ENCODE data around the gene PDF. TPM values are rescaled to one million over a fixed set of nuclear protein-coding genes. Genes with fewer than 3 reads are reported as not detected.

Gene PDF
- total and polyA plus RNA-seq, 2 of the 13 experiments (the other 11 are each of a cell fraction or from before 2014, with no cell fraction given) = 12.4 to 48.8 TPM

GRCh38 chr16:69326172-69326873, 4.1 kb downstream of the PDF start (continued):
- TF ChIP-seq, protein P1, sequence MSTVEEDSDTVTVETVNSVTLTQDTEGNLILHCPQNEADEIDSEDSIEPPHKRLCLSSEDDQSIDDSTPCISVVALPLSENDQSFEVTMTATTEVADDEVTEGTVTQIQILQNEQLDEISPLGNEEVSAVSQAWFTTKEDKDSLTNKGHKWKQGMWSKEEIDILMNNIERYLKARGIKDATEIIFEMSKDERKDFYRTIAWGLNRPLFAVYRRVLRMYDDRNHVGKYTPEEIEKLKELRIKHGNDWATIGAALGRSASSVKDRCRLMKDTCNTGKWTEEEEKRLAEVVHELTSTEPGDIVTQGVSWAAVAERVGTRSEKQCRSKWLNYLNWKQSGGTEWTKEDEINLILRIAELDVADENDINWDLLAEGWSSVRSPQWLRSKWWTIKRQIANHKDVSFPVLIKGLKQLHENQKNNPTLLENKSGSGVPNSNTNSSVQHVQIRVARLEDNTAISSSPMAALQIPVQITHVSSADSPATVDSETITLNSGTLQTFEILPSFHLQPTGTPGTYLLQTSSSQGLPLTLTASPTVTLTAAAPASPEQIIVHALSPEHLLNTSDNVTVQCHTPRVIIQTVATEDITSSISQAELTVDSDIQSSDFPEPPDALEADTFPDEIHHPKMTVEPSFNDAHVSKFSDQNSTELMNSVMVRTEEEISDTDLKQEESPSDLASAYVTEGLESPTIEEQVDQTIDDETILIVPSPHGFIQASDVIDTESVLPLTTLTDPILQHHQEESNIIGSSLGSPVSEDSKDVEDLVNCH (CRISPR knock-in tag; IDR thresholded peaks at IDR 0.05) = no peak
- TF ChIP-seq HCFC1 (IDR thresholded peaks at IDR 0.05; ENCODE audit: low read depth, low read length) = no peak
- no peak for TF ChIP-seq FLYWCH1 (CRISPR knock-in tag; IDR thresholded peaks at IDR 0.05)
- TF ChIP-seq ZNF232 (CRISPR knock-in tag; IDR thresholded peaks at IDR 0.05; ENCODE audit: borderline replicate concordance) = peak; percentile 83; the same call in 1 of the 2 replicates
- TF ChIP-seq MIER2 (CRISPR knock-in tag; IDR thresholded peaks at IDR 0.05) = 0 out of 2 replicates have a peak, but pooled peaks have one; percentile 56
- no peak for TF ChIP-seq KLF11 (CRISPR knock-in tag; IDR thresholded peaks at IDR 0.05)
- TF ChIP-seq ZNF761 (CRISPR knock-in tag; conservative IDR thresholded peaks at IDR 0.05) = 0 out of 2 replicates have a peak, but pooled peaks have one; percentile 50
- no peak for TF ChIP-seq GATA4 (IDR thresholded peaks at IDR 0.05; ENCODE audit: borderline replicate concordance, low read depth)
- no peak for TF ChIP-seq AGO2 (optimal IDR thresholded peaks at IDR 0.05; ENCODE audit: low read depth, low read length)
- TF ChIP-seq ZNF687 (CRISPR knock-in tag; IDR thresholded peaks at IDR 0.05) = peak; percentile 34
- peak; percentile 83; the same call in 1 of the 2 replicates for TF ChIP-seq ZNF124 (CRISPR knock-in tag; IDR thresholded peaks at IDR 0.05)
- no peak for TF ChIP-seq KLF6 (CRISPR knock-in tag; IDR thresholded peaks at IDR 0.05)
- TF ChIP-seq WIZ (CRISPR knock-in tag; IDR thresholded peaks at IDR 0.05) = no peak; the same call in 1 of the 2 replicates
- peak; percentile 53; the same call in 1 of the 2 replicates for TF ChIP-seq NR2F6 (IDR thresholded peaks at IDR 0.05)
- TF ChIP-seq NR2F6 (CRISPR knock-in tag; IDR thresholded peaks at IDR 0.05) = peak; percentile 80
- TF ChIP-seq, protein P2, sequence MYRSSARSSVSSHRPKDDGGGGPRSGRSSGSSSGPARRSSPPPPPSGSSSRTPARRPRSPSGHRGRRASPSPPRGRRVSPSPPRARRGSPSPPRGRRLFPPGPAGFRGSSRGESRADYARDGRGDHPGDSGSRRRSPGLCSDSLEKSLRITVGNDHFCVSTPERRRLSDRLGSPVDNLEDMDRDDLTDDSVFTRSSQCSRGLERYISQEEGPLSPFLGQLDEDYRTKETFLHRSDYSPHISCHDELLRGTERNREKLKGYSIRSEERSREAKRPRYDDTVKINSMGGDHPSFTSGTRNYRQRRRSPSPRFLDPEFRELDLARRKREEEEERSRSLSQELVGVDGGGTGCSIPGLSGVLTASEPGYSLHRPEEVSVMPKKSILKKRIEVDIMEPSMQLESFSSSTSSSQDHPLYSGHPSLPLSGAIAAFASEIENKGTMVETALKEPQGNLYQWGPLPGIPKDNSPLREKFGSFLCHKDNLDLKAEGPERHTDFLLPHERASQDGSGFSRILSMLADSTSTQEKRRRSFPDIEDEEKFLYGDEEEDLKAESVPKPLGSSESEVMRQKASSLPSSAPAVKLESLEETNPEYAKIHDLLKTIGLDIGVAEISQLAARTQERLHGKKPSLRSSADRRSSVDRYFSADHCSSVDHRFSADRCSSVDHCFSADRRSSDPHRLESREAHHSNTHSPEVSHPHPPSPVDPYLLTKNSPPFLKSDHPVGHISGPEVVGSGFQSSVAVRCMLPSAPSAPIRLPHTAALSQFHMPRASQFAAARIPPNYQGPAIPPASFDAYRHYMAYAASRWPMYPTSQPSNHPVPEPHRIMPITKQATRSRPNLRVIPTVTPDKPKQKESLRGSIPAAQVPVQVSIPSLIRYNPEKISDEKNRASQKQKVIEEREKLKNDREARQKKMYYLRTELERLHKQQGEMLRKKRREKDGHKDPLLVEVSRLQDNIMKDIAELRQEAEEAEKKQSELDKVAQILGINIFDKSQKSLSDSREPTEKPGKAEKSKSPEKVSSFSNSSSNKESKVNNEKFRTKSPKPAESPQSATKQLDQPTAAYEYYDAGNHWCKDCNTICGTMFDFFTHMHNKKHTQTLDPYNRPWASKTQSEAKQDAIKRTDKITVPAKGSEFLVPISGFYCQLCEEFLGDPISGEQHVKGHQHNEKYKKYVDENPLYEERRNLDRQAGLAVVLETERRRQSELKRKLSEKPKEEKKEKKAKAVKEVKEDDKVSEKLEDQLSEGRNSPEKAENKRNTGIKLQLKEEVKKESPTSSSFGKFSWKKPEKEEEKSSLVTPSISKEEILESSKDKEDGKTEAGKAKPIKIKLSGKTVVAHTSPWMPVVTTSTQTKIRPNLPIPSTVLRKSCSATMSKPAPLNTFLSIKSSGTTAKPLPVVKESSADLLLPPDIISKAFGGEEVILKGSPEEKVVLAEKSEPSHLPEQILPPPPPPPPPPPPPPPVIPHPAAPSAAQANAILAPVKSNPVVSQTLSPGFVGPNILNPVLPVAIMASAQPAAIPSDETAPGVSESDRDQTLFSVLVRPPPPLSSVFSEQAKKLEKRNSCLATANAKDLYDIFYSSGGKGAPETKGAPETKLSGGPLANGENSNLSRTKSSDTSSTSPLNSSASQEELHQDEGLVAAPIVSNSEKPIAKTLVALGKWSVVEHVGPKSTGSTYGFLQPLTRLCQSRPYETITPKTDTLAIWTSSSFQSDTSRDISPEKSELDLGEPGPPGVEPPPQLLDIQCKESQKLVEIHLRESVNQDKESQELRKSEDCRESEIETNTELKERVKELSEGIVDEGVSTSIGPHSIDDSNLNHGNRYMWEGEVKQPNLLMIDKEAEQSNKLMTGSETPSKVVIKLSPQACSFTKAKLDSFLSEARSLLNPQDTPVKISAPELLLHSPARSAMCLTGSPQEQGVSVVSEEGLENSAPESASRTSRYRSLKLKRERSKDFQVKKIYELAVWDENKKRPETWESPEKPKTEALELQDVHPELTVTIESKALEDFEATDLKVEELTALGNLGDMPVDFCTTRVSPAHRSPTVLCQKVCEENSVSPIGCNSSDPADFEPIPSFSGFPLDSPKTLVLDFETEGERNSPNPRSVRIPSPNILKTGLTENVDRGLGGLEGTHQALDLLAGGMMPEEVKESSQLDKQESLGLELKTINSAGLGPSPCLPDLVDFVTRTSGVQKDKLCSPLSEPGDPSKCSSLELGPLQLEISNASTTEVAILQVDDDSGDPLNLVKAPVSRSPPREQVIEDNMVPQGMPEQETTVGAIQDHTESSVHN (CRISPR knock-in tag; IDR thresholded peaks at IDR 0.05) = peak; percentile 82; the same call in 1 of the 2 replicates
